NOMO-1 treated with dmso at 0.1 percent for 144 hours (cell line): ENCODE measurements around the gene WRAP53.

Source experiments
- DNase-seq: peaks from one replicate; lab custom pipeline; 2025; ENCODE audit not compliant: unreplicated experiment; lab: John Stamatoyannopoulos, UW

WRAP53 gene

DNA sequence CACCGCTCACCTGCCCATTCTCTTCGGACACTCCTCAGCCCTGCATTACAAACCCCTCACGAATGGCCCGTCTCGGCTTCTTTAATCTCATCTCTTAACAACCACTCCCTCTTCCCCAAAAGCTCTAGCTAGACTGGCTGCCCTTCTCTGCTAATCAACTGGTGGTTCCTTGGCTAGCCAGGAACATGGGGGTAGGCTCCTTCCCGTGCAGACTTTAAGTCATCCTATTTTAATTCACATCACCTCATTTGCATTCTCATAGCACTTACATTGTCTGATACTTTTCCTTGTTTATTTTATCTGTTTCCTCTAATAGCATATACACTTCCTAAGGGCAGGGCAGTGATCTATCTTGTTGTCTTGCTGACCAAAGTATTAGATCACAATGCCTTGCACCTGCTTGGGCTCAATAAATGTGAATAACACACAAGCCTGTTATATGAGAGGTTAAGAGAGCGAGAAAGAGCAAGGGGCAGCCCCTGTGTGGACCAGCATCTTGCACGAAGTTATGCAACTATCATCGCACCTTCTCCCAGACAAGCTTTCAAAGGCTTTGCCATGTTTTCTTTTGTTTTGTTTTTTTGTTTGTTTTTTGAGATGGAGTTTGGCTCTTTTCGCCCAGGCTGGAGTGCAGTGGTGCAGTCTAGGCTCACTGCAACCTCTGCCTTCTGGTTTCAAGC, 10.7 kb upstream of the WRAP53 start:
- DNase-seq: no peak

DNA sequence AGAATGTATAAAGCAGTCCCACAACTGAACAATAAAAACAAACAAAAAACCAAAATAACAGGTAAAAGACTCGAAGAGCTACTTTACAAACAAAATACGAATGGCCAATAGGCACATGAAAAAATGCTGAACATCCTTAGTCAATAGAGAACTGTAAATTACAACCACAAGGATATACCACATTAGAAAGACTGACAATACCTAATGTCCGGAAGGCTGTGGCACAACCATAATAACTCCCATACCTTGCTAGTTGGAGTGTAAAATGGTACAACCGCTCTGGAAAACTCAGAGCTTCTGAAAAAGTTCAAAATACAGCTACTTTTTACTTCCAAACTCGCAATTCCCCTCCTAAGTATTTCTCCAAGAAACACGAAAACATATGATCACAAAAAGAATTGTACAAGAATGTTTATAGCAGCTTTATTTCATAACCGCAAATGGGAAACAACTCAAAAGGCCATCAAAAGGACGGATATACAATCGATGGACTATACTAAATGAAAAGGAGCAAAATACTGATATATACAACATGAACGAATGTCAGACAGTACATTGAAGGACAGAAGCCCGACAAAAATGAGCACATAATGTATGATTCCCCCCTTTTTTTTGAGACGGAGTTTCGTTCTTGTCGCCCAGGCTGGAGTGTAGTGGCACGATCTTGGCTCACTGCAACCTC, 3.3 kb upstream of the WRAP53 start:
- no peak for DNase-seq

DNA sequence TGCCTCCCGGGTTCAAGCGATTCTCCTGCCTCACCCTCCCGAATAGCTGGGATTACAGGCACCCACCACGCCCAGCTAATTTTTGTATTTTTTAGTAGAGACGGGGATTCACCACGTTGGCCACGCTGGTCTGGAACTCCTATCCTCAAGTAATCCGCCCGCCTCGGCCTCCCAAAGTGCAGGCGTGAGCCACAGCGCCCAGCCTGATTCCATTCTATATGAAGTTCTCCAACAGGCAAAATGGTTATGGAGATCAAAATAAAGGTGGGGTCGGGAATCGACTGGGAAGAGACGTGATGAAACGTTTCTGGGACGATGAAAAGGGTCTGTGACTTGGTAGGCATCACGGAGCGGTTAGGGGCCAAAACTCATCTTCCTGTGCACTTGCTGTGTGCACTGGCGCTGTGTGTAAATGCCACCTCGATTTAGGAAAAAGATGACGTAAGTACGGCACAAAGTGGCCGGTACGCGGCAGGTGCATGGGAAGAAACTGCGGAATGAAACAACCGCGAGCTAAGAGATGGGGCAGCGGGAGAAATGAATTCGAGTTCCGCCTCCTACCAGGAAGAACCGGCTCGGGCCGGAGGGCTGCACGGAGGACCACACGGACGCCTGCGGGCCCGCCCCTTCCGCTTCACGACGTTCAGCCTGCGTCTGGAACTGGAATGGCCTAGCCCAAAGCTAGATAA, 2.6 kb upstream of the WRAP53 start:
- DNase-seq: peak; percentile 91

DNA sequence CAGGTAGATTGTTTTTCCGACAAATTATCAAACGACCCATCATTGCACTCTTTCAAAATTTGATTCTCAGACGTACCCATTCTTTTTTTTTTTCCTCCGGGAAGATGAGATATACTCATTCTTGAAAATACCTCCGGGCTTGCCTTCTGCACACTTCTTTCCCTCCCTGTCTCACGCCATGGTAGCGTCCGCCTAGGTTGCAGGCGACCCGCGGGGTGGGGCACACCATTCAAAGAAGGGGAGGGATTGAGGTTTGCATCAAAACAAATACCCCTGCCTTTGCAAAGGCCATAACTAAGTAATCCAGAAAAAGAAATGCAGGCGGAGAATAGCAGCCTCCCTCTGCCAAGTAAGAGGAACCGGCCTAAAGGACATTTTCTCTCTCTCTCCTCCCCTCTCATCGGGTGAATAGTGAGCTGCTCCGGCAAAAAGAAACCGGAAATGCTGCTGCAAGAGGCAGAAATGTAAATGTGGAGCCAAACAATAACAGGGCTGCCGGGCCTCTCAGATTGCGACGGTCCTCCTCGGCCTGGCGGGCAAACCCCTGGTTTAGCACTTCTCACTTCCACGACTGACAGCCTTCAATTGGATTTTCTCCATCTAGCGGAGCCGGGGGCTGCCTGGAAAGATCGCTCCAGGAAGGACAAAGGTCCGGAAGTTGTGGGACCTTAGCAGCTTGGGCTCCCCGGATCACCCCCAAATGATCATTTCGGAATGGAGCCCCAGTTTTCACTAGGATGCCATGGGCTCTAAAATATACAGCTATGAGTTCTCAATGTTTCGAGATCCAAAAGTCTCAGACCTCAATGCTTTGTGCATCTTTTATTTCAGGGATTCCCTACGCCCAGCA, 1.8 kb upstream of the WRAP53 start:
- peak; percentile 80 for DNase-seq

DNA sequence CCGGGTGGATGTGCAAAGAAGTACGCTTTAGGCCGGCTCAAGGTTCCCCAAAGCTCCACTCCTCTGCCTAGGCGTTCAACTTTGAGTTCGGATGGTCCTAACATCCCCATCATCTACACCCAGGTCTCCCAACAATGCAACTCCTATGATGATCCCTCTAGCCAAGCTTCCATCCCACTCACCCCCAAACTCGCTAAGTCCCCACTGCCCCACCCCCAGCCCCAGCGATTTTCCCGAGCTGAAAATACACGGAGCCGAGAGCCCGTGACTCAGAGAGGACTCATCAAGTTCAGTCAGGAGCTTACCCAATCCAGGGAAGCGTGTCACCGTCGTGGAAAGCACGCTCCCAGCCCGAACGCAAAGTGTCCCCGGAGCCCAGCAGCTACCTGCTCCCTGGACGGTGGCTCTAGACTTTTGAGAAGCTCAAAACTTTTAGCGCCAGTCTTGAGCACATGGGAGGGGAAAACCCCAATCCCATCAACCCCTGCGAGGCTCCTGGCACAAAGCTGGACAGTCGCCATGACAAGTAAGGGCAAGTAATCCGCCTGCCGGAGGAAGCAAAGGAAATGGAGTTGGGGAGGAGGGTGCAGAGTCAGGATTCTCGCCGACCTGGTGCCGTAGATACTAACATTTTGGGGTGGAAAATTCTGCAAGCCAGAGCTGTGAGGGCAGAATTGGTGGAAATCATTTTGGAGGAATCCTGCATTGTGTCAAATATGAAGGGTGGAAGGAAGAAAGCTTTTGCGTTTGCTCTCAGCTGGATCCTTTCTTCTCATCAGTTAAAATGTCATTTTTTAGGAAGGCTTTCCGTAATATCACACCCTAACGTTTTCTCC, 987 bp upstream of the WRAP53 start, which contains the start of gene TP53:
TSS of gene TP53 (minus strand) at position 419 of the 836 bp plus-strand sequence. CDS start 10,896 bp downstream, outside the sequence.
- DNase-seq: peak; percentile 95

DNA sequence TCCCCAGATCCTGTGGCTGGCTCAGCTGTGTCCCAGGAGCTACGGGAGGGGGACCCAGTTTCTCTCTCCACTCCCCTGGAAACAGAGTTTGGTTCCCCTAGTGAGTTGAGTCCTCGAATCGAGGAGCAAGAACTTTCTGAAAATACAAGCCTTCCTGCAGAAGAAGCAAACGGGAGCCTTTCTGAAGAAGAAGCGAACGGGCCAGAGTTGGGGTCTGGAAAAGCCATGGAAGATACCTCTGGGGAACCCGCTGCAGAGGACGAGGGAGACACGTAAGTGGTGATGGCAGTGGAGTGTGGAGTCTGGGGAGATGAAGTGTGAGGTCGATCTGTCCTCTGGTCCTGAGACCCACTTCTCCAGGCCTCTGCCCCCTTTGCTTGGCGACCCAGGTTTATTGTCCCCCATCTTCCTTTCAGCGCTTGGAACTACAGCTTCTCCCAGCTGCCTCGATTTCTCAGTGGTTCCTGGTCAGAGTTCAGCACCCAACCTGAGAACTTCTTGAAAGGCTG, 585 bp downstream of the WRAP53 start:
- no peak for DNase-seq

DNA sequence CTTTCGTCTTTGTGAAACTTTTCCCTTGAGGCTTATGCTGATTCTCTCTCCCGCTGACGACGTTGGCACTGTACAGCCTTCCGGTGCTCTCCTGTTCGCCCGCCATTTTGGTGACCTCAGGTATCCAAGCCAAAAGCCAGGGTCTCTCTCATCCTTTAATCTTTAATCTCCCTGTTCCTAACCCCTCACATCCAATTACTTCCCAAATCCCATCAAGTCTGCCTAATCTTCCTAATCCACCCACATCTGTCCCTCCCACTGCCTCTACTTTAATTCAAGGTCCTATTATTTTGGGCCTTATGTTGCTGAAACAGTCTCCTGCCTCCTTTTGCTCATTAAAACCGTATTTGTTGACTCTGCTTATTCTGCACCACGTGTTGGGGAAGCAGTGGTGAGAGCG, 7.3 kb downstream of the WRAP53 start:
- DNase-seq: no peak

DNA sequence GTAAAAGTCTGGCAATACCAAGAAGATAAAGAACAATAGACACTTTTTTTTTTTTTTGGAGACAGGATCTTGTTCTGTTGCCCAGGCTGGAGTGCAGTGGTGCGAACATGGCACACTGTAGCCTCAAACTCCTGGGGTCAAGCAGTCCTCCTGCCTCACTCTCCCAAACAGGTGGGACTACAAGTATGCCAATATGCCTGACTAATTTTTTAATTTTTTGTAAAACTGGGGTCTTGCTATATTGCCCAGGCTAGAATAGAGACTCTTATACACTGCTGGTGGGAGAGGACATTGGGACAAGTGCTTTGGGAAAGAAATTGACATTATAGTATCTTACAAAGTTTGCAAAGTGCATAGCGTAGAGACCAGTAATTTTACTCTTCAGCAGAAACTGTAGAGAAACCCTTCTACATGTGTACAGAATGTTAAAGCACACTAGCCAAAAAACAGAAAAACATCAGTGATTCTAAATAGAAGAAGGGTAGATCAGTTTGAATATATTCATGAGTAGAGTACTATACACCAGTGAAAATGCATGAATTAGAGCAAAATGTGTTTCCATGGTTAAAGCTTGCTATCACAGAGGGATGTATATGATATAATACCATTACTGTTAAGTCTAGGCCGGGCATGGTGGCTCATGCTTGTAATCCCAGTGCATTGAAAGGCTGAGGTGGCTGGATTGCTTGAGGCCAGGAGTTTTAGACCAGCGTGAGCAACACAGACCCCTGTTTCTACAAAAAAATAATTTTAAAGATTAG, 9.7 kb downstream of the WRAP53 start:
- no peak for DNase-seq

DNA sequence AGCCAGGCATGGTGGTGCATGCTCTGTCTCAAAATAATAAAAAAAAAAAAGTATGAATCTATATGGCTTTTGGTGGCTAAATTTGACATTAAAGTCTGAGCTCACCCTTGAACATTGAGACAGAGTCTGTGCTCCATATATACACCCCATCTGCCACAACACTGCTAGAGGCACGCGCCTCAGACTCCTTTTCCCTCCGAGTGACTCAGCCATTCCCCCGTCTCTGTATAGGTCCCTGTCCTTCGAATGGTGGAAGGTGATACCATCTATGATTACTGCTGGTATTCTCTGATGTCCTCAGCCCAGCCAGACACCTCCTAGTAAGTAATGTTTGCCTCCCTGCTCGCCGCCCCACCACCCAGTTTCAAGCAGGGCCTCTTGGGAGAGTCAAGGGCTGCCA, 12.2 kb downstream of the WRAP53 start:
- no peak for DNase-seq

DNA sequence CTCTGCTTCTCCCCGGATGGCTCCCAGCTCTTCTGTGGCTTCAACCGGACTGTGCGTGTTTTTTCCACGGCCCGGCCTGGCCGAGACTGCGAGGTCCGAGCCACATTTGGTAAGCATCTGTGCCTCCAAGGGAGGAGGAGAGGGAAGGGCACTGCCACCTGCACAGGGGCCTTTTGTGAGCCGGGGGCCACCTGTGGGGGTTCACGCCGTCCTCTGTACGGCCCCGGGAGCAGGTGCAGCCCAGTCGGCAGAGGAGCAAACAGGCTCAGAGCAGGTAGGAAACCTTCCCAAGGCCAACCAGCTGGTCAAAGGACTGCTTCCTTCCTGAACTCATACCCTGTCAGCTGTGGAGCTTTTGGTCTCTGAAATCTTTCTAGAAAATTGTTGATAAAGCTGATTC, 13.4 kb downstream of the WRAP53 start:
- no peak for DNase-seq

DNA sequence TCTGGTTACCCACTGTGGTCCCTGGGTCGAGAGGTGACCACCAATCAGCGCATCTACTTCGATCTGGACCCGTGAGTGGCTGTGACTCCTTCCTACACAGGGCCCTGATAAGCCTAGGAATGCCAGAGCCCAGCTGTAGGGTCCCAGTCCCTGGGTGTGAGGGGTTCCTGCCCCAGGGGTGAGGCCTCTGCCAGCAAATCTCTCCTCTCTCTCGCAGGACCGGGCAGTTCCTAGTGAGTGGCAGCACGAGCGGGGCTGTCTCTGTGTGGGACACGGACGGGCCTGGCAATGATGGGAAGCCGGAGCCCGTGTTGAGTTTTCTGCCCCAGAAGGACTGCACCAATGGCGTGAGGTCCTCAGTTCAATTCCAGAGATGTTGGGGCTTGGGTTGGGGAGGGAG, 14.5 kb downstream of the WRAP53 start:
- DNase-seq: no peak

DNA sequence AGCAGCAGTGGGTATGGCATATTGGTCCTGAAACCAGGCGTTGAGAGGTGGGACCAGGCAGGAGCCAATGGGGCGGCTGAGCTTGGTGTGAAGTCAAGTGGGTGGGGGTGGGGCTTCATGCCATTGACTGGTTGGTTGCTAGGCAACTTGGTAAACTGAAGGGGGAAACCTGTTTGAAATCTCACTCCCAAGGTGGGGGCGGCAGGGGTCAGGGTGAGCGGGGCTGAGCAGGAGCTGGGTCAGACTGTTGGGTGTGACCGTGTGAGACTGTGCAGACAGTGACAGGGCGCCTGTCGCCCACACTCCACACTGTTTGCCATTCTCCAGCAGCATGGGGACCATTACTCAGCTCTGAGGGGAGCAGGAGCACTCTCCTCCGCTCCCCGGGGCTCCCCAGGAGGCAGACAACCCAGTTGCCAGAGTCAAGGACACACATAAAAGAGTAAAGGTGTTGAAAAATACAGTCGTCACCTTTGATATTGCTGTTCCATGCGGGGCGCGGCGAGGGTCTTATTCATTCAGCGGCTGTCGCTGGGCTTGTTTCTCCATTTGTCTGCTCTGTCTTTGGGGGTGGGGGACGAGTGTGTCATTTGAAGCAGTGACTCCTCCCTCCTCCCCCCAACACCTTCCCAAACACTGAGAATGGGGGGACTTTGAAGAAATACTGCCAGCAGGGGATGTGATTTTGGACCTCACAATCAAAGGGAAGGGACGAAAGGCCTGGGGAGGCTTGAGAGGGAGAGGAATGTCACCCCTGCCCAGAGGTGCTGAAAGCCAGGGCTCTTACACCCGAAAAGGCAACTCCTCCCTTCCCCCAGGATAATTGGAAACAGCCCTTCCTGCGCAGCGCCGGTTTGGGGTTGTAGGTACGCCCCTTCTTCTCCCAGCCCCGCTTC, 15.6 kb downstream of the WRAP53 start:
- no peak for DNase-seq

DNA sequence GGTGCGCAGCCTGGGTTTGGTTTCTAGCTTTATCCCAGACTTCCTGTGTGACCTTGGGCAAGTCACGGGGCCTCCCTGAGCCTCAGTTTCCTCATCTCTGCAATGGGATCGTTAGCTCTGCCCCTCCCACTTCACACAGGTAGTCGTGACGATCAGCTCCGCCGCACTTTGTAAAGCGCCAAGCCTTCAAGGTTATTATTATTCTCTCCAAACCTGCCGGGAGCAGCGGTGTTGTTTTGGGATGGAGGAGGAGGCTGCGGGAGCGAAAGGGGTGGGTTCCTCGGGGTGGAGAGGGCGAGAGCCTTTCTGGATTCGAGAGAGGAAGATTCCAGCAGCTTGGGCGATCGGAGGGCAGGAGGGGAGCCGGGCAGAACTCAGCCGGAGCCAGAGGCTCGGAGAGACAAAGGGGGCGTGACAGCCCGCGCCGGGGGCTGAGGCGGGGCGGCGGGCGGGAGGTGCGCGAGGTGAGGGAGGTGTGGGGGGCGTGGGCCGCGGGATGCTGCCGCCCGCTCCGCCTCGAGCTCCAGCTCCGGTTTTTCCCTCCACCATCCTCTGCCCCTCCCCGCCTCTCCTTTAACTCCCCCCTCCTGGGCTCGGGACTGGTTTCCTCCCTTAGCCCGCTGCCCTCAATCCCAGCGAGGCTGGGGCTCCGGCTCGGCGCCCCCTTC, 16.5 kb downstream of the WRAP53 start, which contains the start of gene EFNB3:
TSS of gene EFNB3 (plus strand) at position 602 of the 668 bp plus-strand sequence. CDS start 397 bp downstream, outside the sequence.
- no peak for DNase-seq

DNA sequence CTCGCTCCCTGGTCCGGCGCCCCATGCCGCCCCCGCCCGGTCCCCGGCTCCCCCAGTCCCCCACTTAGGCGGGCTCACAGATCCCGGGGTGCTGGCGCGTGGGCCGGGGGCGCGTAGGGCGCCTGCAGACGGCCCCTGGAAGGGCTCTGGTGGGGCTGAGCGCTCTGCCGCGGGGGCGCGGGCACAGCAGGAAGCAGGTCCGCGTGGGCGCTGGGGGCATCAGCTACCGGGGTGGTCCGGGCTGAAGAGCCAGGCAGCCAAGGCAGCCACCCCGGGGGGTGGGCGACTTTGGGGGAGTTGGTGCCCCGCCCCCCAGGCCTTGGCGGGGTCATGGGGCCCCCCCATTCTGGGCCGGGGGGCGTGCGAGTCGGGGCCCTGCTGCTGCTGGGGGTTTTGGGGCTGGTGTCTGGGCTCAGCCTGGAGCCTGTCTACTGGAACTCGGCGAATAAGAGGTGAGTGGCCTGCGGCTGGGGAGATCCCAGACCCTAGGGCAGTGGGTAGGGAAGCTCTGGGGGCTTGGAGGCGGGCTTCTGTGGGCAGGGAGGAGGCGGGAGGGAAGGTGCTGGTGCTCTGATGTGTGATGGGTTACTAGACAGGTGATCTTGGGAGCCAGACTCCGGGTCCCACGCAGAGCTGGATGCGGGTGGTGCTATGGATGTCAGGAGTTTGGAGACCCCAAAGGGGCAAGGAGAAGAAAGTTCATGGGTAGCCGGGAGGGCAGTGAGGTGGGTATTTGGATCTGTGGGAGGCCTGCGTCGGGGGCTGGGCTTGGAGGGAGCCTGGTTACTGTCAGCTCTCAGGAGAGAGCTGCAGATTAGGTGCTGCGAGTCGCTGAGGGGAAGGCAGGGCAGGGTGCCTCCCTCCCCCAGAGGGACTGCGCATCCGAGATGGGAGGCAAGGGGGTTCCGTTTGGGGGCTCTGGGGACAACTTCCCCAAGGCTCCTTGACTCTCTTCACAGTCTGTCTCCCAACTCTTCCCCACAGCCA, 17.3 kb downstream of the WRAP53 start:
- no peak for DNase-seq

DNA sequence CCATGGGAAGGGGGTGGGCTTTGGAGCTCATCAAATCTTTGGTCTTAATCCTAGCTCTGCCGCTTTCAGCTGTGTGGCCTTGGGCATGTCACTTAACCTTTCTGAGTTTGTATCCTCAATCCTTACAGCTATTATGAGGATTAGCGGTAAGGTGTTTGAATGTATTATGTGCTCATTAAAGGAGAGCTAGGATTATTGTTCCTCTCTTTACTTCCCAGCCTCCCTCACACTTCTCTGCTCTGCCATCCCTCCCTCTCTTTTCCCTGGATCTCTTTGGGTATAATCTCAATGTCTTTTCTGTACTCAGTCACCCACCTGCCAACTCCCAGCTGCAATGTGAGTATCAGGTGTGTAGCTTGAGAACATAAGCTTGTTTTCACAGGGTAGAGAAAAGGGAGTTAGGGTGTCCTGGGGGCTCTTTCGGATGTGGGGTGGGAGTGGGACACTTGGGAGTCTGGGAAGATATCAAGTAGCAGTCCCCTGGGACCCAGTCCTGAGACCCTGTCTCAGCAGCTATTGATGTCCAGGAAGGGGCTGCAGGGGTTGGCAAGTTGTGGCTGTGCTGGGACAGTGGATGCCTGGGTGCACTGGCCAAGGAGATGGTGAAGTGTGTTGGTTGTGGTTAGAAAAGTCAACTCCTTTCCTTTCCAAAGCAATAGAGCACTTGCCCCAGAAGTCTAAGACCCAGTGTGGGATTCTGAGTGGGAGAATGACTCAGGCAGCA, 18.5 kb downstream of the WRAP53 start:
- no peak for DNase-seq

DNA sequence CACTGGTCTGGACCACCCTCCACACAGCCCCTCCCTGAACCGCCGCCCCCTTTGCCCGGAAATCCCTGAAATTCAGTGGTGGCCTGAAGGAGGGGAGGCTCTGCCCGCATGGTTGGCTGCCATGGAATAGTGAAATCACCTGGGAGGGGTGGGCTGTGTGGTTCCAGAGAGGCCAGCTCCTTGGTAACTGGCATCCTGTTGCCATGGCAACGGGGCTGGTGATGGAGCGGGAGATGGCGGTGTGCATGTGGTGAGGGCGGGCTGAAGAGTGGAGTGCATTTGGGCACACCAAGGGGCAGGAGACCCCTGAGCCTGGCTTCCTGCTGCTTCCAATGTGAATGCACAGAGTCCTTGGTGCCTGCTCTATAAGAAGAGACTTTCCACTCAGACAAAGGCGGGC, 19.2 kb downstream of the WRAP53 start:
- no peak for DNase-seq
